ENCODE measurements around the gene GRAPL.
"Not testable (repeated sequence)": the region's sequence is repeated elsewhere in the genome, so short reads cannot be mapped to it uniquely, and the experiment has no call there.

GRAPL gene

GRCh38 chr17:19118695-19119094 lies 8.7 kb upstream of the GRAPL start:
- H3K27me3 Mint-ChIP-seq; H3K36me3 Mint-ChIP-seq (ENCODE audit: insufficient read depth); H3K9me3 Mint-ChIP-seq; H3K27ac Mint-ChIP-seq (ENCODE audit: low read depth); H3K4me1 Mint-ChIP-seq; H3K4me3 Mint-ChIP-seq; DNase-seq (ENCODE audit: low spot score in 2 of 2): not testable (repeated sequence)
- peak; percentile 91 for ATAC-seq (replicated peaks; ENCODE audit: extremely low read depth, poor library complexity, severe bottlenecking)

- not testable (repeated sequence) for H3K4me3 Mint-ChIP-seq; DNase-seq (ENCODE audit: low spot score in 2 of 2); H3K9me3 Mint-ChIP-seq; H3K27me3 Mint-ChIP-seq; H3K36me3 Mint-ChIP-seq (ENCODE audit: insufficient read depth); H3K4me1 Mint-ChIP-seq; ATAC-seq (replicated peaks; ENCODE audit: extremely low read depth, poor library complexity, severe bottlenecking); H3K27ac Mint-ChIP-seq (ENCODE audit: low read depth)
Measured at GRCh38 chr17:19125289-19125688, 2.1 kb upstream of the GRAPL start.

- not testable (repeated sequence) for H3K27me3 Mint-ChIP-seq; H3K36me3 Mint-ChIP-seq (ENCODE audit: insufficient read depth); H3K27ac Mint-ChIP-seq (ENCODE audit: low read depth); DNase-seq (ENCODE audit: low spot score in 2 of 2); H3K4me1 Mint-ChIP-seq; H3K9me3 Mint-ChIP-seq; H3K4me3 Mint-ChIP-seq; ATAC-seq (replicated peaks; ENCODE audit: extremely low read depth, poor library complexity, severe bottlenecking)
Measured at GRCh38 chr17:19129500-19129899, 2.1 kb downstream of the GRAPL start.

- ATAC-seq (replicated peaks; ENCODE audit: extremely low read depth, poor library complexity, severe bottlenecking); H3K4me1 Mint-ChIP-seq; H3K4me3 Mint-ChIP-seq; H3K36me3 Mint-ChIP-seq (ENCODE audit: insufficient read depth); DNase-seq (ENCODE audit: low spot score in 2 of 2); H3K27me3 Mint-ChIP-seq; H3K27ac Mint-ChIP-seq (ENCODE audit: low read depth); H3K9me3 Mint-ChIP-seq: not testable (repeated sequence)
Measured at GRCh38 chr17:19131108-19131507, 3.7 kb downstream of the GRAPL start.

GRCh38 chr17:19131772-19132171 lies 4.4 kb downstream of the GRAPL start:
- not testable (repeated sequence) for H3K27ac Mint-ChIP-seq (ENCODE audit: low read depth); H3K4me1 Mint-ChIP-seq; H3K9me3 Mint-ChIP-seq; DNase-seq (ENCODE audit: low spot score in 2 of 2); ATAC-seq (replicated peaks; ENCODE audit: extremely low read depth, poor library complexity, severe bottlenecking); H3K36me3 Mint-ChIP-seq (ENCODE audit: insufficient read depth); H3K27me3 Mint-ChIP-seq; H3K4me3 Mint-ChIP-seq

- ATAC-seq (replicated peaks; ENCODE audit: extremely low read depth, poor library complexity, severe bottlenecking); H3K27ac Mint-ChIP-seq (ENCODE audit: low read depth); H3K4me1 Mint-ChIP-seq; H3K36me3 Mint-ChIP-seq (ENCODE audit: insufficient read depth); H3K27me3 Mint-ChIP-seq; DNase-seq (ENCODE audit: low spot score in 2 of 2); H3K4me3 Mint-ChIP-seq; H3K9me3 Mint-ChIP-seq: not testable (repeated sequence)
Measured at GRCh38 chr17:19133793-19134192, 6.4 kb downstream of the GRAPL start.

GRCh38 chr17:19135391-19135790 lies 8.0 kb downstream of the GRAPL start:
- H3K9me3 Mint-ChIP-seq; DNase-seq (ENCODE audit: low spot score in 2 of 2); H3K4me3 Mint-ChIP-seq; H3K36me3 Mint-ChIP-seq (ENCODE audit: insufficient read depth); H3K27ac Mint-ChIP-seq (ENCODE audit: low read depth); H3K4me1 Mint-ChIP-seq; H3K27me3 Mint-ChIP-seq: not testable (repeated sequence)
- ATAC-seq (replicated peaks; ENCODE audit: extremely low read depth, poor library complexity, severe bottlenecking): peak; percentile 40

GRCh38 chr17:19136138-19136537 lies 8.7 kb downstream of the GRAPL start:
- not testable (repeated sequence) for H3K9me3 Mint-ChIP-seq; H3K27me3 Mint-ChIP-seq; ATAC-seq (replicated peaks; ENCODE audit: extremely low read depth, poor library complexity, severe bottlenecking); DNase-seq (ENCODE audit: low spot score in 2 of 2); H3K27ac Mint-ChIP-seq (ENCODE audit: low read depth); H3K4me1 Mint-ChIP-seq; H3K36me3 Mint-ChIP-seq (ENCODE audit: insufficient read depth); H3K4me3 Mint-ChIP-seq

- ATAC-seq (replicated peaks; ENCODE audit: extremely low read depth, poor library complexity, severe bottlenecking); H3K27me3 Mint-ChIP-seq; H3K27ac Mint-ChIP-seq (ENCODE audit: low read depth); H3K4me3 Mint-ChIP-seq; H3K9me3 Mint-ChIP-seq; H3K36me3 Mint-ChIP-seq (ENCODE audit: insufficient read depth); DNase-seq (ENCODE audit: low spot score in 2 of 2); H3K4me1 Mint-ChIP-seq: not testable (repeated sequence)
Measured at GRCh38 chr17:19136605-19137004, 9.2 kb downstream of the GRAPL start.

- H3K27ac Mint-ChIP-seq (ENCODE audit: low read depth); H3K4me1 Mint-ChIP-seq; ATAC-seq (replicated peaks; ENCODE audit: extremely low read depth, poor library complexity, severe bottlenecking); H3K36me3 Mint-ChIP-seq (ENCODE audit: insufficient read depth); H3K4me3 Mint-ChIP-seq; H3K9me3 Mint-ChIP-seq; DNase-seq (ENCODE audit: low spot score in 2 of 2); H3K27me3 Mint-ChIP-seq: not testable (repeated sequence)
Measured at GRCh38 chr17:19137959-19138358, 10.6 kb downstream of the GRAPL start.

GRCh38 chr17:19141366-19142155 lies 14.2 kb downstream of the GRAPL start:
- not testable (repeated sequence) for H3K4me1 Mint-ChIP-seq; H3K36me3 Mint-ChIP-seq (ENCODE audit: insufficient read depth); DNase-seq (ENCODE audit: low spot score in 2 of 2); H3K4me3 Mint-ChIP-seq; H3K27ac Mint-ChIP-seq (ENCODE audit: low read depth); H3K27me3 Mint-ChIP-seq; H3K9me3 Mint-ChIP-seq
- ATAC-seq (replicated peaks; ENCODE audit: extremely low read depth, poor library complexity, severe bottlenecking): peak; percentile 97

GRCh38 chr17:19142419-19142818 lies 15.0 kb downstream of the GRAPL start:
- H3K36me3 Mint-ChIP-seq (ENCODE audit: insufficient read depth); H3K4me3 Mint-ChIP-seq; H3K4me1 Mint-ChIP-seq; H3K9me3 Mint-ChIP-seq; DNase-seq (ENCODE audit: low spot score in 2 of 2); H3K27me3 Mint-ChIP-seq; H3K27ac Mint-ChIP-seq (ENCODE audit: low read depth): not testable (repeated sequence)
- ATAC-seq (replicated peaks; ENCODE audit: extremely low read depth, poor library complexity, severe bottlenecking): peak; percentile 37

GRCh38 chr17:19143097-19143777 lies 15.8 kb downstream of the GRAPL start:
- not testable (repeated sequence) for H3K4me1 Mint-ChIP-seq; DNase-seq (ENCODE audit: low spot score in 2 of 2); H3K9me3 Mint-ChIP-seq; H3K4me3 Mint-ChIP-seq; H3K27me3 Mint-ChIP-seq; ATAC-seq (replicated peaks; ENCODE audit: extremely low read depth, poor library complexity, severe bottlenecking); H3K36me3 Mint-ChIP-seq (ENCODE audit: insufficient read depth); H3K27ac Mint-ChIP-seq (ENCODE audit: low read depth)

Measured in central memory CD8-positive, alpha-beta T cell (primary cell).